Bronchial epithelial cell (primary cell): ENCODE results near the gene MORN4. TPM values are rescaled to one million over a fixed set of nuclear protein-coding genes. Genes with fewer than 3 reads are reported as not detected.
"Not testable (repeated sequence)": the region's sequence is repeated elsewhere in the genome, so short reads cannot be mapped to it uniquely, and the experiment has no call there.

Experiments used
- DNase-seq: peaks from one replicate; pipeline ENCODE4 v3.0.0-alpha.2; 2010; ENCODE audit warnings: low read depth
- FAIRE-seq: peaks from 2 replicates; lab custom pipeline; 2011; peaks lifted over from hg19 to GRCh38; lab: Jason Lieb, UNC
- H3K27me3 ChIP-seq: 2 replicates; pipeline ENCODE4 v1.5.1; 2011; ENCODE audit warnings: low read length; ENCODE audit not compliant: control insufficient read depth, insufficient read depth
- H3K36me3 ChIP-seq: 2 replicates; pipeline ENCODE4 v1.5.1; 2011; ENCODE audit warnings: low read length; ENCODE audit not compliant: control insufficient read depth, insufficient read depth
- H3K4me3 ChIP-seq: 2 replicates; pipeline ENCODE4 v1.5.1; 2011; ENCODE audit warnings: mild to moderate bottlenecking, low read depth, low read length, control low read depth
- total RNA-seq: library from RNA; depleted of rRNA; stranded (reverse); fragments of >200 nt; gene quantifications from 2 replicates; pipeline ENCODE4 v1.2.1, GENCODE V29; 2014
- TF ChIP-seq, protein P1 (sequence below): IDR thresholded peaks from 2 replicates; pipeline ENCODE4 v1.5.1; 2011; ENCODE audit warnings: mild to moderate bottlenecking, moderate library complexity, low read length, control low read depth, inconsistent platforms; ENCODE audit not compliant: insufficient read depth, severe bottlenecking

The MORN4 gene
- total RNA-seq, 1 donor from 2014 or later: 7.1 TPM

- Histone ChIP-seq H3K36me3 (no peaks in the 10 kb centered on the region), H3K4me3 (no peak overlapping the region), H3K27me3 (no peaks in the 10 kb centered on the region)
- DNase-seq: no peak
- no peak for FAIRE-seq
- TF ChIP-seq, protein P1, sequence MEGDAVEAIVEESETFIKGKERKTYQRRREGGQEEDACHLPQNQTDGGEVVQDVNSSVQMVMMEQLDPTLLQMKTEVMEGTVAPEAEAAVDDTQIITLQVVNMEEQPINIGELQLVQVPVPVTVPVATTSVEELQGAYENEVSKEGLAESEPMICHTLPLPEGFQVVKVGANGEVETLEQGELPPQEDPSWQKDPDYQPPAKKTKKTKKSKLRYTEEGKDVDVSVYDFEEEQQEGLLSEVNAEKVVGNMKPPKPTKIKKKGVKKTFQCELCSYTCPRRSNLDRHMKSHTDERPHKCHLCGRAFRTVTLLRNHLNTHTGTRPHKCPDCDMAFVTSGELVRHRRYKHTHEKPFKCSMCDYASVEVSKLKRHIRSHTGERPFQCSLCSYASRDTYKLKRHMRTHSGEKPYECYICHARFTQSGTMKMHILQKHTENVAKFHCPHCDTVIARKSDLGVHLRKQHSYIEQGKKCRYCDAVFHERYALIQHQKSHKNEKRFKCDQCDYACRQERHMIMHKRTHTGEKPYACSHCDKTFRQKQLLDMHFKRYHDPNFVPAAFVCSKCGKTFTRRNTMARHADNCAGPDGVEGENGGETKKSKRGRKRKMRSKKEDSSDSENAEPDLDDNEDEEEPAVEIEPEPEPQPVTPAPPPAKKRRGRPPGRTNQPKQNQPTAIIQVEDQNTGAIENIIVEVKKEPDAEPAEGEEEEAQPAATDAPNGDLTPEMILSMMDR: no peak
Measured at GRCh38 chr10:97578171-97578844, 55.0 kb downstream of the MORN4 start.

- Histone ChIP-seq H3K4me3 (no peak overlapping the region), H3K36me3 (no peaks in the 10 kb centered on the region), H3K27me3 (no peaks in the 10 kb centered on the region)
- DNase-seq (no peak), FAIRE-seq (no peak)
- TF ChIP-seq, protein P1: no peak
Measured at GRCh38 chr10:97577701-97578100, 55.6 kb downstream of the MORN4 start.

GRCh38 chr10:97576487-97576886 is 56.8 kb downstream of the MORN4 start:
- FAIRE-seq, DNase-seq, H3K4me3 ChIP-seq, H3K27me3 ChIP-seq, H3K36me3 ChIP-seq: not testable (repeated sequence)

DNA sequence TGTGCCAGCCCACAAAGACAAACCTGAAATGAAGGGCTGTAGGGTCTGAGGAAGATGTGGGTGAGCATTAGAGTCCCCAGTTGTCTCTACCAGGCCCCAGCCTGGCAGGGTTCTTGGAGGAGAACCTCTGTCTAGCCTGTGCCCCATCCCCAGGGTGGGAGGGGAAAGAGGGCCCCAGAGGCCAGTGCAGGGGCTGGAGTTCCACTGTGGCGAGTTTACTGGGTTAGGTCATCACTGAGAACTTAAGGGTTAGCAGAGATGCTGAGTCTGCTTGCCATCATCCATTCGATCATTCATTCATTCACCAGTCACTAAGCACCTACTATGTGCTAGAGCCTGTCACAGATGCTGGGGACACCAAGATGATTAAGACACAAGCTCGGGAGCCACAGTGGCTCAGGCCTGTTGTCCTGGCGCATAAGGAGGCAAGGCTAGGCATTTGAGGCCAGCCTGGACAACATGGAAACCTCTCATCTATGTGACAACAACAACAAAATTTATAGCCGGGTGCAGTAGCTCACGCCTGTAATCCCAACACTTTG is 58.1 kb downstream of the MORN4 start:
- H3K36me3 ChIP-seq: peaks cover under 1% of the 10 kb centered on the region
- H3K27me3 ChIP-seq: no peaks in the 10 kb centered on the region
- no peak for DNase-seq
- H3K4me3 ChIP-seq: no peak overlapping the region
- FAIRE-seq: no peak
- TF ChIP-seq, protein P1: no peak

- FAIRE-seq: peak; percentile 97
- TF ChIP-seq, protein P1: no peak
- H3K4me3 ChIP-seq: no peak overlapping the region
- no peaks in the 10 kb centered on the region for H3K27me3 ChIP-seq
- H3K36me3 ChIP-seq: peaks cover 2% of the 10 kb centered on the region
- peak; percentile 89 for DNase-seq
Measured at GRCh38 chr10:97574374-97575126, 58.8 kb downstream of the MORN4 start.

DNA sequence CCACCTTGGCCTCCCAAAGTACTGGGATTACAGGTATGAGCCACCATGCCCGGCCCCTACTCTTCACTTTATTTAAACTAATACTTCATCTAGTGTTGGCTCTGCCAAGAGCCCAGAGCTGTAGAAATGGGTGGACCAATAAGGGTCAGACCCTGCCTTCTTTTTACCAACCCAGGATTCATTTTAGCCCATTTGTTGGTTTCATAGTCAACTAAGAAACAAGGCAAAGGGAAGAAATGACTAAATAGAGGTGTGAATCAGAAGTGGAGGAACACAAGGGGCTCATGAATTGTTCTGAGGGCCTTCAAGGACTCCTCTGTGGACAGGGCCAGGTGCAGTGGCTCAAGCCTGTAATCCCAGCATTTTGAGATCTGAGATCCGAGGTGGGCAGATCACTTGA is 59.6 kb downstream of the MORN4 start:
- Histone ChIP-seq H3K4me3 (no peak overlapping the region), H3K36me3 (peaks cover 2% of the 10 kb centered on the region), H3K27me3 (no peaks in the 10 kb centered on the region)
- DNase-seq: no peak
- TF ChIP-seq, protein P1: no peak
- no peak for FAIRE-seq
